ENCODE results near the gene FSTL4. TPM values are rescaled to one million over a fixed set of nuclear protein-coding genes. Genes with fewer than 3 reads are reported as not detected.

FSTL4 gene
- total RNA-seq, 2 experiments from 2014 or later: 0.36 TPM; not detected in 1

GRCh38 chr5:133295520-133295919, 316.8 kb downstream of the FSTL4 start:
- H3K4me1 Mint-ChIP-seq (ENCODE audit: low read depth): no peaks in the 10 kb centered on the region
- no peaks in the 10 kb centered on the region for H3K9me3 Mint-ChIP-seq
- ChIA-PET POLR2A (interaction anchor here (0.6 kb wide), 1 partner anchor 371 kb away, joined by 3 read pairs; no protein-coding TSS in a partner anchor), CTCF (no interaction called here)
- H3K4me3 Mint-ChIP-seq: no peak overlapping the region
- no peak for DNase-seq
- no peaks in the 10 kb centered on the region for H3K27me3 Mint-ChIP-seq
- no peak overlapping the region for H3K27ac Mint-ChIP-seq
- H3K36me3 Mint-ChIP-seq: no peaks in the 10 kb centered on the region
- intact Hi-C loops (cut with micrococcal nuclease): no loop called here

GRCh38 chr5:133294380-133294779, 318.0 kb downstream of the FSTL4 start:
- Mint-ChIP-seq H3K9me3 (no peaks in the 10 kb centered on the region), H3K27ac (no peak overlapping the region), H3K4me3 (no peak overlapping the region), H3K36me3 (no peaks in the 10 kb centered on the region), H3K4me1 (ENCODE audit: low read depth) (no peaks in the 10 kb centered on the region), H3K27me3 (no peaks in the 10 kb centered on the region)
- intact Hi-C loops (cut with micrococcal nuclease): no loop called here
- POLR2A ChIA-PET: no interaction called here
- no peak for DNase-seq
- CTCF ChIA-PET: no interaction called here

GRCh38 chr5:133293960-133294359, 318.4 kb downstream of the FSTL4 start:
- ChIA-PET POLR2A (no interaction called here), CTCF (no interaction called here)
- H3K36me3 Mint-ChIP-seq: no peaks in the 10 kb centered on the region
- no peak overlapping the region for H3K4me3 Mint-ChIP-seq
- H3K9me3 Mint-ChIP-seq: no peaks in the 10 kb centered on the region
- no peaks in the 10 kb centered on the region for H3K27me3 Mint-ChIP-seq
- intact Hi-C loops (cut with micrococcal nuclease): no loop called here
- H3K4me1 Mint-ChIP-seq (ENCODE audit: low read depth): no peaks in the 10 kb centered on the region
- DNase-seq: no peak
- no peak overlapping the region for H3K27ac Mint-ChIP-seq

- Mint-ChIP-seq H3K4me1 (ENCODE audit: low read depth) (no peaks in the 10 kb centered on the region), H3K9me3 (no peaks in the 10 kb centered on the region), H3K27me3 (no peaks in the 10 kb centered on the region), H3K4me3 (no peak overlapping the region), H3K36me3 (no peaks in the 10 kb centered on the region), H3K27ac (no peak overlapping the region)
- CTCF ChIA-PET: no interaction called here
- intact Hi-C loops (cut with micrococcal nuclease): no loop called here
- DNase-seq: peak; percentile 15
- POLR2A ChIA-PET: interaction anchor here (0.6 kb wide), 1 partner anchor 165 kb away, joined by 6 read pairs; no protein-coding TSS in a partner anchor
These were observed 320.0 kb downstream of the FSTL4 start for GRCh38 chr5:133292300-133292699.

- ChIA-PET POLR2A (no interaction called here), CTCF (no interaction called here)
- H3K36me3 Mint-ChIP-seq: no peaks in the 10 kb centered on the region
- H3K27me3 Mint-ChIP-seq: no peaks in the 10 kb centered on the region
- no peaks in the 10 kb centered on the region for H3K4me1 Mint-ChIP-seq (ENCODE audit: low read depth)
- no peak overlapping the region for H3K4me3 Mint-ChIP-seq
- DNase-seq: no peak
- no peak overlapping the region for H3K27ac Mint-ChIP-seq
- H3K9me3 Mint-ChIP-seq: no peaks in the 10 kb centered on the region
- intact Hi-C loops (cut with micrococcal nuclease): no loop called here
These were observed 320.8 kb downstream of the FSTL4 start for GRCh38 chr5:133291524-133291923.

- no peak overlapping the region for H3K27ac Mint-ChIP-seq
- no peaks in the 10 kb centered on the region for H3K27me3 Mint-ChIP-seq
- H3K4me1 Mint-ChIP-seq (ENCODE audit: low read depth): no peaks in the 10 kb centered on the region
- H3K36me3 Mint-ChIP-seq: no peaks in the 10 kb centered on the region
- ChIA-PET POLR2A (no interaction called here), CTCF (no interaction called here)
- no peak for DNase-seq
- H3K4me3 Mint-ChIP-seq: no peak overlapping the region
- no peaks in the 10 kb centered on the region for H3K9me3 Mint-ChIP-seq
- intact Hi-C loops (cut with micrococcal nuclease): no loop called here
These were observed 321.6 kb downstream of the FSTL4 start for GRCh38 chr5:133290669-133291240.

- no peaks in the 10 kb centered on the region for H3K9me3 Mint-ChIP-seq
These were observed 322.5 kb downstream of the FSTL4 start for GRCh38 chr5:133289686-133290367.

GRCh38 chr5:133287500-133287899, 324.8 kb downstream of the FSTL4 start:
- Mint-ChIP-seq H3K36me3 (no peaks in the 10 kb centered on the region), H3K4me1 (ENCODE audit: low read depth) (no peaks in the 10 kb centered on the region), H3K27ac (no peak overlapping the region), H3K27me3 (no peaks in the 10 kb centered on the region), H3K4me3 (no peak overlapping the region), H3K9me3 (no peaks in the 10 kb centered on the region)
- POLR2A ChIA-PET: no interaction called here
- no peak for DNase-seq
- intact Hi-C loops (cut with micrococcal nuclease): no loop called here
- CTCF ChIA-PET: no interaction called here

More at GRCh38 chr5:133289686-133290367, 322.5 kb downstream of the FSTL4 start:
- DNase-seq: no peak
- intact Hi-C loops (cut with micrococcal nuclease): no loop called here
- Mint-ChIP-seq H3K4me3 (no peak overlapping the region), H3K36me3 (no peaks in the 10 kb centered on the region), H3K27me3 (no peaks in the 10 kb centered on the region), H3K27ac (no peak overlapping the region), H3K4me1 (ENCODE audit: low read depth) (no peaks in the 10 kb centered on the region)
- ChIA-PET POLR2A (no interaction called here), CTCF (no interaction called here)

- Mint-ChIP-seq H3K36me3 (no peaks in the 10 kb centered on the region), H3K4me3 (no peak overlapping the region), H3K4me1 (ENCODE audit: low read depth) (no peaks in the 10 kb centered on the region), H3K9me3 (no peaks in the 10 kb centered on the region), H3K27ac (no peak overlapping the region), H3K27me3 (no peaks in the 10 kb centered on the region)
- CTCF ChIA-PET: no interaction called here
- DNase-seq: no peak
- intact Hi-C loops (cut with micrococcal nuclease): no loop called here
- POLR2A ChIA-PET: no interaction called here
These were observed 325.9 kb downstream of the FSTL4 start for GRCh38 chr5:133286483-133286882.

- DNase-seq: peak; percentile 22
- Mint-ChIP-seq H3K9me3 (no peaks in the 10 kb centered on the region), H3K27me3 (no peaks in the 10 kb centered on the region), H3K4me3 (no peak overlapping the region), H3K27ac (no peak overlapping the region), H3K4me1 (ENCODE audit: low read depth) (no peaks in the 10 kb centered on the region), H3K36me3 (no peaks in the 10 kb centered on the region)
- ChIA-PET CTCF (no interaction called here), POLR2A (no interaction called here)
- intact Hi-C loops (cut with micrococcal nuclease): no loop called here
These were observed 326.7 kb downstream of the FSTL4 start for GRCh38 chr5:133285583-133286021.

- Mint-ChIP-seq H3K4me1 (ENCODE audit: low read depth) (no peaks in the 10 kb centered on the region), H3K36me3 (no peaks in the 10 kb centered on the region), H3K27ac (no peak overlapping the region), H3K27me3 (no peaks in the 10 kb centered on the region), H3K4me3 (no peak overlapping the region), H3K9me3 (no peaks in the 10 kb centered on the region)
- intact Hi-C loops (cut with micrococcal nuclease): no loop called here
- no peak for DNase-seq
- POLR2A ChIA-PET: no interaction called here
- CTCF ChIA-PET: no interaction called here
These were observed 328.0 kb downstream of the FSTL4 start for GRCh38 chr5:133284306-133284705.

- POLR2A ChIA-PET: no interaction called here
- H3K9me3 Mint-ChIP-seq: no peaks in the 10 kb centered on the region
- no peak for DNase-seq
- H3K27me3 Mint-ChIP-seq: no peaks in the 10 kb centered on the region
- intact Hi-C loops (cut with micrococcal nuclease): loop anchor here (1.0 kb wide), 1 partner anchor 20 kb away; no protein-coding TSS in a partner anchor
- H3K4me3 Mint-ChIP-seq: no peak overlapping the region
- CTCF ChIA-PET: no interaction called here
- H3K36me3 Mint-ChIP-seq: no peaks in the 10 kb centered on the region
- no peaks in the 10 kb centered on the region for H3K4me1 Mint-ChIP-seq (ENCODE audit: low read depth)
- H3K27ac Mint-ChIP-seq: no peak overlapping the region
These were observed 334.0 kb downstream of the FSTL4 start for GRCh38 chr5:133278317-133278716.

GRCh38 chr5:133277744-133278143, 334.6 kb downstream of the FSTL4 start:
- Mint-ChIP-seq H3K4me1 (ENCODE audit: low read depth) (no peaks in the 10 kb centered on the region), H3K27ac (no peak overlapping the region), H3K27me3 (no peaks in the 10 kb centered on the region), H3K36me3 (no peaks in the 10 kb centered on the region), H3K9me3 (no peaks in the 10 kb centered on the region), H3K4me3 (no peak overlapping the region)
- intact Hi-C loops (cut with micrococcal nuclease): loop anchor here (1.0 kb wide), 1 partner anchor 19 kb away; no protein-coding TSS in a partner anchor
- ChIA-PET CTCF (no interaction called here), POLR2A (no interaction called here)
- no peak for DNase-seq

Measured in activated CD4-positive, alpha-beta memory T cell treated with anti-CD3 and anti-CD28 coated beads for 36 hours (primary cell).